Stimulated activated CD4-positive, alpha-beta T cell treated with anti-CD3 and anti-CD28 coated beads, Interleukin-15, amount 100 ng/mL, for 48 hours (primary cell): ENCODE data around the gene RCC2.
"Not testable (repeated sequence)": the region's sequence is repeated elsewhere in the genome, so short reads cannot be mapped to it uniquely, and the experiment has no call there.

Experiments
- DNase-seq, 2 donors: peaks; one replicate each; pipeline ENCODE4 v3.0.0-alpha.2; 2020; ENCODE audit warnings: low read depth in 2 of 2

RCC2 gene

GRCh38 chr1:17439250-17440073, at the start of gene RCC2:
Gene RCC2 (minus strand): TSS chr1:17439677. CDS start chr1:17438514, 1,163 bp downstream.
- peak; percentile 30 to 57 for DNase-seq

GRCh38 chr1:17486242-17486641, 46.8 kb upstream of the RCC2 start:
- DNase-seq, result no peak

DNA sequence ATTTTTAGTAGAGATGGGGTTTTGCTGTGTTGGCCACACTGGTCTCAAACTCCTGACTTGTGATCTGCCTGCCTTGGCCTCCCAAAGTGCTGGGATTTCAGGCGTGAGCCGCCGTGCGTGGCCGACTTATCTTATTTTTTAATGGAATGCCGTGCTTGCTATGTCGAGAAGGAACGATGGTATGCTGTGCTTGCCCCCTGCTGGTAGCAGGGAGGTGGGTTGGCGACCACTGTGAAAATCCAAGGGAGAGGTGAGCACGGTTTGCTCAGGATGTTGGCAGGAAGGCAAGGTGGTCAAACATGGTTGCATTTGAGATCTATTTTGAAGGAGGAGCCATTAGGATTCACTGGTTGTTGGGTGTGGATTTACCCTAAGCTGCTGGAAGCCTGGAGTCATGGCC, 45.8 kb upstream of the RCC2 start:
- DNase-seq, result no peak

- not testable (repeated sequence) for DNase-seq
These were observed 42.5 kb upstream of the RCC2 start for GRCh38 chr1:17481981-17482380.

GRCh38 chr1:17480846-17481245, 41.4 kb upstream of the RCC2 start:
- DNase-seq, result no peak

DNA sequence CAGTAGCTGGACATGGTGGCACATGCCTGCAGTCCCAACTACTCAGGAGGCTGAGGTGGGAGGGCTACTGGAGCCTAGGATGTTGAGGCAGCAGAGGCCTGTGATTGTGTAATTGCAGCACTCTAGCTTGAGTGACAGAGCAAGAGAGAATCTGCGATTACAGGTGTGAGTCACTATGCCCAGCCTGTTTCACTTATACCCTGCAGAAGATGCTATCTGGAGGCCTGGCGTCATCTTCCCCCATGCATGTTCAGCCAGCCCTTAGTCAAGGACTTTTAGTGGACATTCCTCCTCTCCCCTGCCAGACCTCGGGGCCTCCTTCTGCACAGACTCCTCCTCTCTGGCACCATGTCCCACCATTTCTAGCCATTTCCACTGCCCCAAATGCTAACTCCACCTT, 36.3 kb upstream of the RCC2 start:
- DNase-seq, result no peak

GRCh38 chr1:17474836-17475555, 35.5 kb upstream of the RCC2 start:
- not testable (repeated sequence) for DNase-seq

DNA sequence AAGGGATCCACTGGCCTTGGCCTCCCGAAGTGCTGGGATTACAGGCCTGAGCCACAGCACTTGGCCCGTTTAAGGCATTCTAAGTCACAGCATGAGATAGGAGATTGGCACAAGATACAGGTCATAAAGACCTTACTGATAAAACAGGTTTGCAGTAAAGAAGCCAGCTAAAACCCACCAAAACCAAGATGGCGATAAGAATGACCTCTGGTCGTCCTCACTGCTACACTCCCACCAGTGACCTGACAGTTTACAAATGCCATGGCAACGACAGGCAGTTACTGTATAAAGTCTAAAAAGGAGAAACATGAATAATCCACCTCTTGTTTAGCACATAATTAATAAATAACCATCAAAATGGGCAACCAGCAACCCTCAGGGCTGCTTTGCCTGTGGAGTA, 33.3 kb upstream of the RCC2 start:
- DNase-seq, result no peak

DNA sequence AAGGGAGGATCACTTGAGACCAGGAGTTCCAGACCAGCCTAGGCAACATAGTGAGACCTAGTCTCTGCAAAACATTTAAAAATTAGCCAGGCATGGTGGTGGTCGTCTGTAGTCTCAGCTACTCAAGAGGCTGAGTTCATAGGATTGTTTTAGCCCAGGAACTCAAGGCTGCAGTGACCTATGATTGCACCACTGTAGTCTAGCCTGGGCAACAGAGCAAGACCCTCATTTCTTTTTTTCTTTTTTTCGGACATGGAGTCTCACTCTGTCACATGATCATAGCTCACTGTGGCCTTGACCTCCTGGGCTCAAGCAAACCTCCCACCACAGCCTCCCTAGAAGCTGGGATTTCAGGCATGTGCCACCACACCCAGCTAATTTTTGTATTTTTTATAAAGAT, 31.9 kb upstream of the RCC2 start:
- no peak for DNase-seq

DNA sequence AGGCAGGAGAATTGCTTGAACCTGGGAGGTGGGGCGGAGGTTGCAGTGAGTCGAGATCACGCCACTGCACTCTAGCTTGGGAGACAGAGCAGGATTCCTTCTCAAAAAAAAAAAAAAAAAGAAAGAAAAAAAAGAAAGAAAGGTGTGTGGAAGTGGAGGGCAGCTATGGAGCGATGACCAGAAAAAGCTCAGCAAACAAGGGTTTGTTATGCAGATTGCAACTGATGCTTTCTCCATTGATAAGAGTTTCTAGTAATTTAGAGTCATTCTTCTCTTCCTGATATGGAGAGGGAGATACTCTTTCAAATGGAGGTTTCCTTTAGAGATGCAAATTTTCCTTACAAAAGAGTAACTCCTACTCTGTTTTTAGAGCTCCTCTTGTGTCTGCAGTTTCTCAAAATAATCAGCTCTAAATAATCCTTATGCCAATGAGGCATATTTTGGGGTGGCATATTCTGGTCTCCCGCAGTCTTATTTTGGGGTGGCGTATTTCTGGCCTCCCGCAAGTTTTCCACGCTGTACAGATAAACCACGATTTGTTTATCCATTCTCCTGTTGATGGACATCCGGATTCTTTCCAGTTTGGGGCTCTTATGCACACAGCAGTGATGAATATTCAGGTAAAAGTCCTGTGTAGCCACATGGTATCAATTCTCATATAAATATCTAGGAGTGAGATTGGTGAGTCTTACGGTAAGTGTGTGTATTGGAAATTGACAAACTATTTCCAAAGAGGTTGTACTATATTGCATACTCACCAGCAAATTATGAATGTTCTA, 30.7 kb upstream of the RCC2 start:
- DNase-seq, result no peak

- not testable (repeated sequence) for DNase-seq
These were observed 29.1 kb upstream of the RCC2 start for GRCh38 chr1:17468357-17469265.

DNA sequence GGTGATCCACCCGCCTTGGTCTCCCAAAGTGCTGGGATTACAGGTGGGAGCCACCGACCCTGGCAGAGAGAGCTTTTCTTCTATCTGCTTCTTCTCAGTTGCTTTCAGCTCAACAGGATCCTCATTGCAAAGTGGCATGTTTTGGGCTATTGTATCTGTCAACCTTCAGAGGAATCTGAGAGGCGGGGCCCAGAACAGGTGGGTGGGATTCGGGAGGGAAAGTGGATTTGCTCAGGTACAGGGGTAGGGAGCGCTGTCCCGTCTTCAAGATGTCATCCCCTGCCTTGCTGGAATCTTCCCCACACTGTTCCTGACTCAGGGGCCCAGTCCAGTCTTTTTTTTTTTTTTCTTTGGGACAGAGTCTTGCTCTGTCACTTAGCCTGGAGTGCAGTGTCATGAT, 26.9 kb upstream of the RCC2 start:
- DNase-seq, result no peak

DNA sequence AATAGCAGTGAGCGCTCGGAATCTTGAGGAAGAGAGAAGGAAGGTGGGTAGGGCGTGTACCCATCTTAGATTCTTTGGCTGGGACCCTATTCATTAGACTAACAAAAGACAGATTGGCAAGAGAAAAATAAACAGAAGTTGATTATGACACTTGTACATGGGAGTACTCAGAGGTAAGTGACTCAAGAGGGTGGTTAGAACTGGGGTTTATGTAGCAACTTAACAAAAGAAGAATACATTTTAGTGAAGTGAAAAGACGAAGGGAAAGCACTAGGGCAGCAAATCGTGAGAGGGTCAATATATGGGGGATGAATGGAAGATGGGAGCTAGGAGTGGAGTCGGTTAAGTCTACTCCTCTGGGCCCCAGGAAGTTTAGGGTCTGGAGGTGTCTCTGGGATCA, 25.8 kb upstream of the RCC2 start:
- DNase-seq, result no peak

GRCh38 chr1:17463991-17464390, 24.5 kb upstream of the RCC2 start:
- DNase-seq, result no peak

- no peak for DNase-seq
These were observed 23.2 kb upstream of the RCC2 start for GRCh38 chr1:17462669-17463068.

- DNase-seq, result no peak
These were observed 20.7 kb upstream of the RCC2 start for GRCh38 chr1:17460219-17460618.

DNA sequence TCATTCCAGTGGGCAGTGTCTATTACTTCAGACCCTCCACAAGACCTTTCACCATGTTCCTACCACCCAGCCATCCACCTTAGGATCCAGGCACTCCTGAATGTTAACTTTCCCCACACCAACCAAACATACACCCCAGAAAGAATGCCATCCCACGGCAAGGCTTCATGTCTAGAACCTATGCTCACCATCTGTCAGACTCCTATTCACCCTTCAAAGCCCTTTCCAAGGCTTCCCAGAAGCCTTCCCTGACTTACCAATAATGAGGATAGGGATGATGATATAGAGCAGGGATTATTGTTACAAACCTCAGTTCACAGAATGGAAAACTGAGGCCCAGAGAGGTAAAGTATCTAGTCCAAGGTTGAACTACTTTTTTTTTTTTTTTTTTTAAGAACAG, 19.3 kb upstream of the RCC2 start:
- DNase-seq, result no peak

GRCh38 chr1:17452686-17453085, 13.2 kb upstream of the RCC2 start:
- no peak for DNase-seq

DNA sequence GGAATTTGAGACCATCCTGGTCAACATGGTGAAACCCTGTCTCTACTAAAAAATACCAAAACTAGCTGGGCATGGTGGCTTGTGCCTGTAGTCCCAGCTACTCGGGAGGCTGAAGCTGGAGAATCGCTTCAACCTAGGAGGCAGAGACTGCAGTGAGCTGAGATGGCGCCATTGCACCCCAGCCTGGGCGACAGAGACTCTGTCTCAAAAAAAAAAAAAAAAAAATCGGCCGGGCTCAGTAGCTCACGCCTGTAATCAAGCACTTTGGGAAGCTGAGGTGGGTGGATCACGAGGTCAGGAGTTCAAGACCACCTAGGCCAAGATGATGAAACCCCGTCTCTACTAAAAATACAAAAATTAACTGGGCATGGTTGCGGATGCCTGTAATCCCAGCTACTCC, 12.7 kb upstream of the RCC2 start:
- DNase-seq, result not testable (repeated sequence)

DNA sequence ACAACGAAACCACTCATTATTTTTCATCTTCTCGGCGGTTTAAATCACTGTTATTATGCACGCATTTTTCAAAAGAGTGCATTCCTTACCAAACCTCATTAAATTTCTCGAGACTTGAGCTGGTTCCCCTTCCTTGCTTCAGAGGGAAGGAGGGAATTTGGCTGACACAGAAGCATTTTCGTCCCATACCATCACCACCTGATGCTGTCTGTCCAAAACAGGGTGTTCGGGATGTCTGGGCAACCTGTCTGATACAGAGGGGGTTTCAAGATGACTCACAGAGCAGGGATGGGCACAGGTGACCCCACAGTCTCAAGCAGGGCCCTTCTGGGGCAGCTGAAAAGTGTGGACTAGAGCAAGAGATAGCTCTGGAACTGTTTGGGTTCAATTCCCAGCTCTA, 12.3 kb upstream of the RCC2 start:
- no peak for DNase-seq

DNA sequence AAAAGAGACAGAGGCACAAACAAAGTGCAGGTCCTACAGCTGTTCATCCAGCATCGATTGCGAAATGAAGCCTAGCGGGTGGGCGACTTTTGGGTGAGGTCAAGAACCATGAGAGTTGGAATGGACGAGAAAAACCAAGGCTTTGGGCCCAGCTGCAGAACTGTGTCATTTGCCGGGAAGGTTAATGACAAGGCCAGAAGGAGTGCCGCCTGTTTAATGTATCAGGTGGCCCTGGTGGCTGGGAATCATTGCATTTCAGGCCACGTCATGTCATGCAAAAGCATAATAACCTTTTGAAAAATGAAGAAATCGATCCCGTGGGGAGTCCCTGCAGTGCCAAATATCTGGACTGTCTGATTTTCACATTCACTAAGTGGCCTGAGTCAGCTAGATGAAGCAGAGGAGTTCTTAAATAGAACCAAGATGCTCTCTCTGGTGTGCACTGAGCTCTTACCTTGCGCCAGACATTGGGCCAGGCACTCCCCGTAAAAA, 8.1 kb upstream of the RCC2 start:
- no peak for DNase-seq
